Endodermal cell (in vitro differentiated cells): ENCODE results near the gene EDN1. TPM values are rescaled to one million over a fixed set of nuclear protein-coding genes. Genes with fewer than 3 reads are reported as not detected.

Source experiments
- DNase-seq: peaks from one replicate; pipeline ENCODE4 v3.0.0-alpha.2; 2017
- H3K27ac ChIP-seq: 2 replicates; pipeline ENCODE4 v1.5.1; 2013; ENCODE audit warnings: mild to moderate bottlenecking, low read depth, low read length, moderate library complexity
- H3K27me3 ChIP-seq: 2 replicates; pipeline ENCODE4 v1.6.1; 2013; ENCODE audit warnings: mild to moderate bottlenecking, low read length, moderate library complexity; ENCODE audit not compliant: insufficient read depth, control insufficient read depth, poor library complexity, severe bottlenecking
- H3K36me3 ChIP-seq: 2 replicates; pipeline ENCODE4 v1.7.0; 2013; ENCODE audit warnings: mild to moderate bottlenecking, low read length, moderate library complexity; ENCODE audit not compliant: control insufficient read depth, insufficient read depth
- H3K4me1 ChIP-seq: one replicate; pipeline ENCODE4 v1.7.0; 2013; ENCODE audit warnings: low read length; ENCODE audit not compliant: control insufficient read depth, insufficient read depth
- H3K4me3 ChIP-seq: 2 replicates; pipeline ENCODE4 v1.5.1; 2013; ENCODE audit warnings: mild to moderate bottlenecking, low read length, moderate library complexity
- H3K9ac ChIP-seq: 2 replicates; pipeline ENCODE4 v1.6.1; 2013; ENCODE audit warnings: mild to moderate bottlenecking, low read length, moderate library complexity; ENCODE audit not compliant: poor library complexity, severe bottlenecking; ENCODE audit errors: extremely low read depth
- H3K9me3 ChIP-seq: 2 replicates; pipeline ENCODE4 v1.6.1; 2013; ENCODE audit warnings: mild to moderate bottlenecking, low read length, moderate library complexity; ENCODE audit not compliant: control insufficient read depth
- H3K27ac Mint-ChIP-seq: 2 replicates; pipeline ENCODE4 v1.8.0; 2020; ENCODE audit warnings: mixed read lengths
- H3K27me3 Mint-ChIP-seq: 2 replicates; pipeline ENCODE4 v1.8.0; 2021; ENCODE audit warnings: mild to moderate bottlenecking, mixed read lengths; ENCODE audit not compliant: insufficient read depth
- H3K36me3 Mint-ChIP-seq: 2 replicates; pipeline ENCODE4 v1.8.0; 2020; ENCODE audit warnings: low read depth, mixed read lengths
- H3K4me1 Mint-ChIP-seq: 2 replicates; pipeline ENCODE4 v1.8.0; 2020; ENCODE audit warnings: mixed read lengths
- H3K4me3 Mint-ChIP-seq: 2 replicates; pipeline ENCODE4 v1.8.0; 2020; ENCODE audit warnings: mild to moderate bottlenecking, moderate library complexity, mixed read lengths
- H3K9me3 Mint-ChIP-seq: 2 replicates; pipeline ENCODE4 v1.8.0; 2020; ENCODE audit warnings: mild to moderate bottlenecking, mixed read lengths
- WGBS, 2 experiments: methylation state at CpG; one replicate each; pipeline versions ENCODE4 v1.1.5 to v1.1.7; 2013; ENCODE audit warnings: missing lambda C conversion rate in 2 of 2, mixed read lengths in 1 of 2; ENCODE audit not compliant: insufficient coverage in 1 of 2, insufficient read length in 1 of 2; 5-methylcytosine and 5-hydroxymethylcytosine counted together
- total RNA-seq, 2 donors: library from RNA; stranded (reverse); fragmentation: NEBNext Ultra II Directional in 1 of 2; extraction: Animal tissue kit (Norgen Biotek cat#: 25700) in 1 of 2; gene quantifications; 2 replicates in 1 of 2; 3 replicates in 1 of 2; pipeline ENCODE4 v1.2.1, GENCODE V29; 2021
- TF ChIP-seq, protein P1 (sequence below): fragments of 200-600 bp; sonication (generic); conservative IDR thresholded peaks from 2 replicates; pipeline ENCODE4 v1.5.0; 2021; ENCODE audit warnings: antibody characterized with exemption, mild to moderate bottlenecking

The EDN1 gene
- total RNA-seq, 2 donors from 2014 or later = 0.27 to 0.46 TPM

GRCh38 chr6:12261502-12261901 is 28.7 kb upstream of the EDN1 start:
- DNase-seq = no peak
- Mint-ChIP-seq H3K27ac (no peak overlapping the region), H3K4me1 (peaks cover 4% of the 10 kb centered on the region), H3K9me3 (no peaks in the 10 kb centered on the region), H3K36me3 (no peaks in the 10 kb centered on the region), H3K4me3 (no peak overlapping the region), H3K27me3 (no peaks in the 10 kb centered on the region)
- Histone ChIP-seq H3K4me3 (no peak overlapping the region), H3K4me1 (no peaks in the 10 kb centered on the region), H3K27ac (no peak overlapping the region), H3K9ac (no peak overlapping the region), H3K36me3 (no peaks in the 10 kb centered on the region), H3K9me3 (no peaks in the 10 kb centered on the region), H3K27me3 (no peaks in the 10 kb centered on the region)
- TF ChIP-seq, protein P1, sequence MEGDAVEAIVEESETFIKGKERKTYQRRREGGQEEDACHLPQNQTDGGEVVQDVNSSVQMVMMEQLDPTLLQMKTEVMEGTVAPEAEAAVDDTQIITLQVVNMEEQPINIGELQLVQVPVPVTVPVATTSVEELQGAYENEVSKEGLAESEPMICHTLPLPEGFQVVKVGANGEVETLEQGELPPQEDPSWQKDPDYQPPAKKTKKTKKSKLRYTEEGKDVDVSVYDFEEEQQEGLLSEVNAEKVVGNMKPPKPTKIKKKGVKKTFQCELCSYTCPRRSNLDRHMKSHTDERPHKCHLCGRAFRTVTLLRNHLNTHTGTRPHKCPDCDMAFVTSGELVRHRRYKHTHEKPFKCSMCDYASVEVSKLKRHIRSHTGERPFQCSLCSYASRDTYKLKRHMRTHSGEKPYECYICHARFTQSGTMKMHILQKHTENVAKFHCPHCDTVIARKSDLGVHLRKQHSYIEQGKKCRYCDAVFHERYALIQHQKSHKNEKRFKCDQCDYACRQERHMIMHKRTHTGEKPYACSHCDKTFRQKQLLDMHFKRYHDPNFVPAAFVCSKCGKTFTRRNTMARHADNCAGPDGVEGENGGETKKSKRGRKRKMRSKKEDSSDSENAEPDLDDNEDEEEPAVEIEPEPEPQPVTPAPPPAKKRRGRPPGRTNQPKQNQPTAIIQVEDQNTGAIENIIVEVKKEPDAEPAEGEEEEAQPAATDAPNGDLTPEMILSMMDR = no peak
- WGBS, 2 experiments = 89 to 90% methylated on average over 4 to 7 of the region's 7 CpGs

DNA sequence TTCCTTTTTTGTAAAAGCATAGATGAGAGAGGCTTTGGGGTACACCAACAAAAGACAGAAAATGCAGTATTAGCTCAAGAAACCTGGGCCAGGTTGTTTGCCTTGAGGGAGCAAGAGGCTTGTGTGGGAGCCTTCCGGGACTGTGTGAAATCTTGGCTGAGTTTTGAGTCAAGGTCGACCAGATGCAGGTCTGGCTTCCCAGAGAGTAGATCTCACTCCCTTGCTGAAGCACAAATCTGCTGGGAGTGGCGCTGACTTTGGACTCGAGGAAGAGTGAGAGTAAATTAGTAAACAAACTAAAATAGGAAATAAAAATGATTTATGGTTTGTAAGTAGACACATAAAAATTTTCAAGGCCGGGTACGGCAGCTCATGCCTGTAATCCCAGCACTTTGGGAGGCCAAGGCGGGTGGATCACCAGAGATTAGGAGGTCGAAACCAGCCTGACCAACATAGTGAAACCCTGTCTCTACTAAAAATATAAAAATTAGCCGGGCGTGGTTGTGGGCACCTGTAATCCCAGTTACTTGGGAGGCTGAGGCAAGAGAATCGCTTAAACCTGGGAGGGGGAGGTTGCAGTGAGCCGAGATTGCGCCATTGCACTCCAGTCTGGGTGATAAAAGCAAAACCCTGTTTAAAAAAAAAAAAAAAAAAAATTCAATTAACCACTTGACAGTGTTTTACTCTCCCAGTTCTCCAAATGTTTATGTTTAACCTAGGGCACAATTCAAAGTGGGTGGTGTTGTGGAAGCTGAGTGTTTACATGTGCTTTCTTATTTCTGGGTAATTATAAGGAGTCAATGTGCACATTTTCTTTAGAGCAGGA is 27.7 kb upstream of the EDN1 start:
- no peaks in the 10 kb centered on the region for H3K9me3 Mint-ChIP-seq
- Histone ChIP-seq H3K27me3 (no peaks in the 10 kb centered on the region), H3K27ac (no peak overlapping the region), H3K4me3 (no peak overlapping the region), H3K36me3 (no peaks in the 10 kb centered on the region), H3K4me1 (no peaks in the 10 kb centered on the region), H3K9me3 (no peaks in the 10 kb centered on the region), H3K9ac (no peak overlapping the region)
- H3K27ac Mint-ChIP-seq = no peak overlapping the region
- no peaks in the 10 kb centered on the region for H3K36me3 Mint-ChIP-seq
- H3K27me3 Mint-ChIP-seq = no peaks in the 10 kb centered on the region
- H3K4me1 Mint-ChIP-seq = peaks cover 4% of the 10 kb centered on the region
- TF ChIP-seq, protein P1 = no peak
- no peak for DNase-seq
- 95 to 100% methylated on average over 6 to 12 of the region's 13 CpGs for WGBS, 2 experiments
- no peak overlapping the region for H3K4me3 Mint-ChIP-seq

- no peaks in the 10 kb centered on the region for H3K36me3 Mint-ChIP-seq
- peaks cover 4% of the 10 kb centered on the region for H3K4me1 Mint-ChIP-seq
- Histone ChIP-seq H3K9ac (no peak overlapping the region), H3K9me3 (no peaks in the 10 kb centered on the region), H3K36me3 (no peaks in the 10 kb centered on the region), H3K4me3 (no peak overlapping the region), H3K27ac (no peak overlapping the region), H3K4me1 (no peaks in the 10 kb centered on the region), H3K27me3 (no peaks in the 10 kb centered on the region)
- no peaks in the 10 kb centered on the region for H3K27me3 Mint-ChIP-seq
- H3K27ac Mint-ChIP-seq = no peak overlapping the region
- no peak for DNase-seq
- 83 to 93% methylated on average over 1 to 2 of the region's 2 CpGs for WGBS, 2 experiments
- H3K4me3 Mint-ChIP-seq = no peak overlapping the region
- no peaks in the 10 kb centered on the region for H3K9me3 Mint-ChIP-seq
- TF ChIP-seq, protein P1 = no peak
Observed at GRCh38 chr6:12263403-12263802, 26.8 kb upstream of the EDN1 start.
